HG03558 (cell line): ENCODE data around the gene CALN1.
"Not testable (repeated sequence)": the region's sequence is repeated elsewhere in the genome, so short reads cannot be mapped to it uniquely, and the experiment has no call there.

Source experiments
- ATAC-seq: cut with Tn5 transposase; IDR thresholded peaks from one replicate; pipeline ENCODE4 v1.9.1; 2021; ENCODE audit warnings: moderate number of reproducible peaks; ENCODE audit not compliant: unreplicated experiment; ENCODE audit errors: extremely low read depth

The CALN1 gene

DNA sequence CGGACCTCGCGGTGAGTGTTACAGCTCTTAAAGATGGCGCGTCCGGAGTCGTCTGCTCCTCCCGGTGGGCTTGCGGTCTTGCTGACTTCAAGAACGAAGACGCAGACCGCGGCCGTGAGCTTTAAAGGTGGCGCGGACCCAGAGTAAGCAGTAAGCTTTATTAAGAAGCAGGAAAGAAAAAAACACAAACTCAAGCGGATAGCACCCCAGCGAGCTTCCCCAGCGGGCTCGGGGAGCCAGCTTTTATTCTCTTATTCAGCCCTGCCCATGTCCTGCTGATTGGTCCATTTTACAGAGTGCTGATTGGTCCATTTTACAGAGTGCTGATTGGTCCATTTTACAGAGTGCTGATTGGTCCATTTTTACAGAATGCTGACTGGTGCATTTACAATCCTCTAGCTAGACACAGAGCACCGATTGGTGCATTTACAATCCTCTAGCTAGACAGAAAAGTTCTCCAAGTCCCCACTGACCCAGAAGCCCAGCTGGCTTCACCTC lies at the start of gene CALN1:
TSS of gene CALN1 (minus strand) at position 218 of the 498 bp plus-strand sequence.
- not testable (repeated sequence) for ATAC-seq

GRCh38 chr7:72453471-72453870 lies 41.3 kb upstream of the CALN1 start:
- no peak for ATAC-seq

GRCh38 chr7:72447465-72448204 lies 35.5 kb upstream of the CALN1 start:
- no peak for ATAC-seq

GRCh38 chr7:72446591-72447462 lies 34.7 kb upstream of the CALN1 start:
- no peak for ATAC-seq

DNA sequence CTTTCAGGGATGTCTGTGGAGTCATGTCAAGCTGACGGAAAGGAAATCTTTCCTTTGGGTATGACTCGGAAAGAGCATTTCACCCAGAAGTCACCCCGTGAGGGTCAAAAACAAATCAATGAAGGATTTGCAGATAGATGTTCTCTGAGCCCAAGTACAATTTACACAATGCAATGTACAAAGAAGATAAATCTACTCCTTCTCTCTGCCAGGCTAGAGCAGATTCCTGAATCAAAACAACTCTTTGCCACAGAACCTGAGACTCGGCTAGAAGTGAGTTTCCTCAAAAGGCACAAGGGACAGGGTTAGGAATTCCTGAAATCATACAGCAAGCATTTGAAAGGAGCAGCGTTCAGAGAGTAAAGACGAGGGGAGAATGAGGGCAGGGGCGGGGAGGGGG lies 34.0 kb upstream of the CALN1 start:
- no peak for ATAC-seq

DNA sequence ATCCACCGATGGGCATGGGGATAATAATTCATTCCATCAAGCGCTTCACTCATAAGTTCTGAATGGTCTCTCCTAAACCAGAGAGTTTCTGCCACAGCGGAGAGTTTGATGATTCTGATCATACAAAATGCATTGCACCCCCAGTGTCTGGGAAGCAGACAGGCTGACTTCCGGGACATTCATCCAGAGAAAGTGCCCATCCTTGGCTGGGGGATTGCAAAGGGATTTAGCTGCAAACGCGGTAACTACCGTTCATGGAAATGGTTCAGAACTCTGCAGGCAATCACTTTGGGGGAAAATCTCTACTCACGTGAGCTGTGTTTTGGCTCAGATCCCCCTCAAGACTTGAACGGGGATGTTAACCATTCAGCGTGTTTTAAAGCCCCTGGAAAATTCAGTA lies 33.4 kb upstream of the CALN1 start:
- no peak for ATAC-seq

DNA sequence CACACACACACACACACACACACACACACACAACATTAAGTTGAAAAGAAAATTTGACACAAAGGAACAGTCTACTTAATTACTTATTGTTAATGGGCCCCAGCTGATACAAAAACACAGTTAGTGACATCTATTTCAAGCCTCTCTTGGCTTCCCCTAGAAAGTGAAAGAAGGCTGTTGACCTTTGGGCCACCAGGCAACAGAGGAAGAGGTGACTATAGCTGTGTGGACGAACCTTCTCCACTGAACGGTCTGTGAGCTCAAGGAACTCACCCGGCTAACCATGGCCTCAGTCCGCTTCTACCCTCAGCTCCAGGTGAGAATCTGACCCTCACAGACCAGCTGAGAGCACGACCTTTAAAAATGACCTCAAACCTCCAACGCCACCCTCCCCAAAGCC lies 32.9 kb upstream of the CALN1 start:
- no peak for ATAC-seq

- no peak for ATAC-seq
These were observed 32.1 kb upstream of the CALN1 start for GRCh38 chr7:72444026-72444776.

DNA sequence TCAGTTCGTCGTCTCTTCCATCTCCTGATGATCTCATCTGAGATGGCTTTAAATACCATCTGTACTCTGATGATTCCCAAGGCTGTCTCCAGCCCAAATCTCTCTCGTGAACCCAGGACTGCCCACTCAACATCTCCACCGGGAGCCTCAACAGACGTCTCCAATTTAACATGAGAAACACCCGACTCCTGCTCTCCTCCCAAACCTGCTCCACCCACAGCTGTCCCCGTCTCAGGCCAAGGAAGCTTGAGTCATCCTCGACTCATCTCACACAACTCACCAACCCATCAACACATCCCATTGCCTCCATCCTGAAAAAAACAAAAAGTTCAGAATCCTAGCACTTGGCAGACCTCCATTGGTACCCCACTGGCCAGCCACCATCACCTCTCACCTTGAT lies 29.7 kb upstream of the CALN1 start:
- no peak for ATAC-seq

DNA sequence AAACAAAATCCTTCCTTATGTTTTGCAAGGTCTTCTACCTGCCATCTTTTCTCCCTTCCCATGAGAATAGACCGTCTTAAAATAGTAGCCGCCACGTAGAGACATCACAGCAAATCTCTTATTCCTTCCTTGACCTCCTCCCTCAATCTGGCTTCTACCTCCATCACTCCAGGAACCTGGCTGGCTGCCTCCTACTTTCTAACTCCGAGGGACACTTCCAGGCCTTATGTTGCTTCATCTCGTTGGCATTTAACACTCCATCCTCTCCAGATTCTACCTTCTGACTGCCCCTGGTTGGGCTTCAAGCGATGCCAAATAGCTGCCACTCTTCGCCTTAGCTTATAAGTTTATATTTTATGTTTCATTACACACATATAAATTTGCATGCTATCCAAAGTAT lies 26.4 kb upstream of the CALN1 start:
- no peak for ATAC-seq

DNA sequence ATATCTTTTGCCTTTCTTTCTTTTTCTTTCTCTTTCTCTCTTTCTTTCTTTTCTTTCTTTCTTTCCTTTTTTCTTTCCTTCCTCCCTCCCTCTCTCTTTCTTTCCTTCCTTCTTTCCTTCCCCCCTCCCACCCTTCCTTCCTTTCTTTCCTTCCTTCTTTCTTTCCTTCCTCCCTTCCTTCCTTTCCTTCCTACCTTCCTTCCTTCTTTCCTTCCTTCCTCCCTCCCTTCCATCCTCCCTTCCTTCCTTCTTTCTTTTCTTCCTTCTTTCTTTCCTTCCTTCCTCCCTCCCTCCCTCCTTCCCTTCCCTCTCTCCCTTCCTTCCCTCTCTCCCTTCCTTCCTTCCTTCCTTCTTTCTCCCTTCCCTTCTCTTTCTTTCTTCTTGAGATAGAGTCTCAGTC lies 25.5 kb upstream of the CALN1 start:
- no peak for ATAC-seq

- ATAC-seq = no peak
These were observed 25.0 kb upstream of the CALN1 start for GRCh38 chr7:72437061-72437585.

- no peak for ATAC-seq
These were observed 23.9 kb upstream of the CALN1 start for GRCh38 chr7:72435925-72436480.

DNA sequence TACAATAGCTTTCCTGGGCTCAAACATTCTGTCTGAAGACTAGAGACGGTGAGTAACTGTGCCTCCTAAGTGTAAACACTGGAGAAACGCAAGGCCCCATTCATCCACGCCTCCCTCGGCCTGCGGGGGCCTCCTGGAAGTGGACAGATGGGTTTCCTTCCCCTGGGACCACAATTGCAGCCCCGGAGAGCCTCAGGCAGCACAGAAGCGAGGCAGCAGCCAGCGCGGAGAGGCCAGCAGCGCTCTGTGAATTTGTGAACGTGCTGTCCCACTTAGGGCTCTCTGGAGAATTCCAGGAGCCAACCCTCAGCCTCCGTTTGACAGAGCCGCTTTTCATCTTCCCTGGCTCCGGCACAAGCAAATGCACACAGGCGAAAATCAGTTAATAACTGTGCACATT lies 23.2 kb upstream of the CALN1 start:
- ATAC-seq = no peak

DNA sequence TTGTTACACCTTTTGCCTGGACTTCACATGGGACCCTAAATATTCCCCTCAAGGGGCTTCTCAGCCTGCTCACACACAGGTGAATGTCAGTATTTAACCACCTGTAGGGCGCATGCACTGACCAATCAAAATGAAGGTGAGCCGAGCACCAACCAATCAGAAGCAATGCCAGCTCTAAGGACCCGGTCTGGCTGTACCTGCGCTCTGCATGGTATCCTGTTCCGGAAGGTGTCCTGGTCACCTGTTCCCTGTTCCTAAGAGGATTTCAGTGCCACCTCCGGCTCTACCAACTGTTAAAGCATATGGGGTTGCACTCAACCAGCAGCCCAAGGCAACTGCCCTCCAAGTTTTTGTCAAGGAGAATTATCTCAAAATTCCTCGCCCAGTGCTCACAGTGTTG lies 18.4 kb upstream of the CALN1 start:
- ATAC-seq = no peak

GRCh38 chr7:72429316-72429715 lies 17.2 kb upstream of the CALN1 start:
- ATAC-seq = no peak

DNA sequence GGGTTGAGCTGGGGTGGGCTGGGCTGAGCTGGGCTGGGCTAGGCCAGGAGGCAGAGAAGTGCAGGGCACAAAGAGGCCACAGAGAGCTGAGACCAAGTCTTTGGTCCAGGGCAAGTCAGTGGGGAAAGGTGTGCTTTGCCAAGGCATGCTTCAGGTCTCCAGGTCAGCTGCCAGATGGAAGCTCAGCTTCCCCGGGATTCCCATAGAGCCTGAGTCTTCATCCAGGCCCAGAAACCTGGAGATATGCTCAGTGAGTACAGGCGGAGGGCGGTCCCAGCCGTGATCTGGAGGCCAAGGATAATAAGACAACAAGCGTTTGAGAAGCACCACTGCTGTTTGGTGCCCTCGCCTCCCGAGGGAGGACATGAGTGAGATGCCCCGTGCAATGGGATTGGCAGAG lies 4.7 kb upstream of the CALN1 start:
- no peak for ATAC-seq

DNA sequence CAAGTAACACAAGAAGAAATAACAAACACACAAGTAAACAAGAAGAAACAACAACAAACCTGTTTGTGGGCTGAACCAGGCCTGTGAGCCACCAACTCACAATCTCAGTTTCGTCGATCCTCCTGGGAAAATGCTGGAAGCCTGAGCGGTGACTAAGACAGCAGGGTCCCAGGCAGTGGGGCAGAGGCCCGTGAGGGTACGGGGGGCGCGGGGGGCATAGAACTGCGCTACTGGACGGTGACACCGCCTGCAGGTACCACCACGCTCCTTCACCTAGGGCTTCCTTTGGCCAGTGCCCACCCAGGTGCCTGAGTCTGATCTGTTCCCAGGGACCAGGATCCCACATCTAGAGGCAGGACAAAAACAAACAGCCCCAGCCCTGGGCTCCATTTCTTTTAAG lies 3.4 kb upstream of the CALN1 start:
- no peak for ATAC-seq

DNA sequence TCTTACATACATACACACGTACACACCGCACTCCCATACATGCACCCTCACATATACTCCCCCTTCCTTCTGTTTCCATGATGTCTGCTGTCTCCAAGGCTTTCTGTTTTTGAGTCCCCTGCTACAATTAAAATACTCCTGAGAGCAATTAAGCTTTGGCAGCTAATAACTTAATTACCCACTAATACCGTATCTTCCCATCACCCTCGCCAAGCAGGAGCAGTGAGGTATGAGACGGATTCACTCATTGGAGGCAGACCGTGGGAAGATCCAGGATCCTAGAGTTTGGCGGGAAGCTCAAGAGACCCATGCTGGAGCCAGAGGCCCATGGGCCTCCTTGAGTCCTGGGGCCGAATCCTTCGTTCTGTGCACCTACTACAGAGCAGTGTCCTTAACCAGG lies 1.7 kb upstream of the CALN1 start:
- no peak for ATAC-seq

DNA sequence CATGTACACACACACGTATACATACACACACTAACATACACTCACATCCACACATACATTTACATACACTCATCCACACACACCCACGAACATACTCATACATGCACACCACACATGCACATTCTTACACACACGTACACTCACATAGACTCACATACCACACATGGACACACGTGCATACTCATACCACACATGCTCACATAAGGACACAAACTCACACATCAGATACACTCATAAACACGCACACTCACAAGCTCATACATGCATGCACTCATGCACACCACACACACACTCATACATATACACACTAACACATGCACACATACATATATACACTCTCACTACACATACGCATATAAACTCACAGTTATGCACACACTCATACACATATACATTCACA lies 1.2 kb upstream of the CALN1 start:
- ATAC-seq = no peak
